HCT116 (cell line): ENCODE results near the gene TWNK. TPM values are rescaled to one million over a fixed set of nuclear protein-coding genes. Genes with fewer than 3 reads are reported as not detected.

Experiments used
- ATAC-seq: fragments of 200-7000 bp; cut with Tn5 transposase; 2 replicates; pipeline ENCODE4 v1.9.1; 2020; ENCODE audit warnings: mild to moderate bottlenecking, moderate library complexity
- BruUV-seq: library from RNA; stranded (reverse); fragments of 400-500 nt; replicated peaks from 2 replicates; lab custom pipeline; 2021; lab: Mats Ljungman, UMichigan
- CTCF ChIA-PET: fragments of 300-600 bp; sonication (Branson Sonifier 250); formaldehyde crosslinking; loops from one replicate; lab custom pipeline; 2021; ENCODE audit warnings: antibody characterized with exemption; lab: Charles Lee
- POLR2A ChIA-PET: fragments of 300-600, 350-600 bp; sonication (Branson Sonifier 250); formaldehyde crosslinking; loops from one replicate; lab custom pipeline; 2021; ENCODE audit warnings: antibody characterized with exemption; lab: Charles Lee
- RAD21 ChIA-PET, 2 experiments: fragments of 300-600 bp; sonication (Branson Sonifier 250); formaldehyde crosslinking; loops; one replicate each; lab custom pipeline; 2023; ENCODE audit warnings: low total read pairs in 2 of 2; ENCODE audit not compliant: uncharacterized antibody in 2 of 2, unreplicated experiment in 2 of 2, low non-redundant PET in 1 of 2; lab: Charles Lee
- DNase-seq: peaks from one replicate; pipeline ENCODE4 v3.0.0-alpha.2; 2010; ENCODE audit warnings: low read depth, low spot score
- H2AFZ ChIP-seq: fragments of 200-600 bp; shearing (Covaris generic), sonication (generic); 2 replicates; pipeline ENCODE4 v1.6.1; 2017; ENCODE audit warnings: low read depth, mixed run types, mixed read lengths, antibody characterized with exemption, low read length; ENCODE audit not compliant: poor library complexity, severe bottlenecking
- H3K27ac ChIP-seq: 2 replicates; pipeline ENCODE4 v1.5.1; 2012; ENCODE audit warnings: low read depth, low read length
- H3K27me3 ChIP-seq: fragments of 200-600 bp; sonication (generic); 2 replicates; pipeline ENCODE4 v1.6.1; 2016; ENCODE audit warnings: mixed run types, low read length, mixed read lengths; ENCODE audit not compliant: insufficient read depth
- H3K36me3 ChIP-seq, 2 experiments: fragments of 200-500 bp in 1 of 2; fragments of 200-600 bp in 1 of 2; sonication (Bioruptor generic) in 1 of 2; sonication (generic) in 1 of 2; 2 replicates each; pipeline versions ENCODE4 v1.5.1 to v1.6.1; 2014 to 2016; ENCODE audit warnings: low read length in 2 of 2, inconsistent platforms in 1 of 2, mixed read lengths in 1 of 2, mixed run types in 1 of 2; ENCODE audit not compliant: insufficient read depth in 2 of 2, control insufficient read depth in 1 of 2
- H3K4me1 ChIP-seq, 2 experiments: fragments of 200-600 bp in 1 of 2; sonication (generic) in 1 of 2; 2 replicates each; pipeline versions ENCODE4 v1.5.1 to v1.6.1; 2012 to 2017; ENCODE audit warnings: low read length in 2 of 2, inconsistent platforms in 1 of 2, mild to moderate bottlenecking in 1 of 2, mixed read lengths in 1 of 2, mixed run types in 1 of 2, moderate library complexity in 1 of 2; ENCODE audit not compliant: insufficient read depth in 2 of 2, control insufficient read depth in 1 of 2
- H3K4me2 ChIP-seq: fragments of 200-600 bp; sonication (generic); 2 replicates; pipeline ENCODE4 v1.6.1; 2017; ENCODE audit warnings: mixed run types, low read length, mixed read lengths
- H3K4me3 ChIP-seq, 2 experiments: fragments of 200-600 bp in 1 of 2; sonication (generic) in 1 of 2; replicated peaks in 1 of 2; 2 replicates each; pipeline ENCODE4 v1.5.1; 2011 to 2016; ENCODE audit warnings: low read length in 2 of 2, control low read depth in 1 of 2, low read depth in 1 of 2, mild to moderate bottlenecking in 1 of 2, mixed read lengths in 1 of 2, mixed run types in 1 of 2
- H3K79me2 ChIP-seq: fragments of 200-600 bp; sonication (generic); 2 replicates; pipeline ENCODE4 v1.6.1; 2017; ENCODE audit warnings: mild to moderate bottlenecking, mixed run types, low read length, moderate library complexity, mixed read lengths; ENCODE audit not compliant: insufficient read depth
- H3K9ac ChIP-seq: fragments of 200-600 bp; sonication (generic); 2 replicates; pipeline ENCODE4 v1.6.1; 2016; ENCODE audit warnings: low read length, mixed read lengths
- H3K9me2 ChIP-seq: fragments of 200-600 bp; sonication (generic), shearing (Covaris generic); 2 replicates; pipeline ENCODE4 v1.6.1; 2017; ENCODE audit warnings: mixed run types, mild to moderate bottlenecking, moderate library complexity; ENCODE audit not compliant: insufficient read depth
- H3K9me3 ChIP-seq, 2 experiments: fragments of 200-500 bp in 1 of 2; fragments of 200-600 bp in 1 of 2; sonication (Bioruptor generic) in 1 of 2; sonication (generic) in 1 of 2; 2 replicates each; pipeline ENCODE4 v1.6.1; 2014 to 2017; ENCODE audit warnings: low read length in 2 of 2, mixed read lengths in 2 of 2, inconsistent platforms in 1 of 2, low read depth in 1 of 2, mild to moderate bottlenecking in 1 of 2, mixed run types in 1 of 2, moderate library complexity in 1 of 2; ENCODE audit not compliant: control insufficient read depth in 1 of 2, insufficient read depth in 1 of 2
- H4K20me1 ChIP-seq: fragments of 200-600 bp; sonication (generic), shearing (Covaris generic); 2 replicates; pipeline ENCODE4 v1.6.1; 2017; ENCODE audit warnings: mixed run types, mild to moderate bottlenecking, moderate library complexity; ENCODE audit not compliant: insufficient read depth
- JUND ChIP-seq: IDR thresholded peaks from 2 replicates; pipeline ENCODE4 v1.6.1; 2012
- intact Hi-C: fragments of 100-400 bp; cut with micrococcal nuclease; formaldehyde crosslinking; loops from 2 replicates; pipeline ENCODE4 v1.10.0; 2022
- total RNA-seq: library from RNA; stranded (reverse); gene quantifications from one replicate; pipeline ENCODE4 v1.2.1, GENCODE V29; 2021; ENCODE audit not compliant: unreplicated experiment
- TF ChIP-seq, protein P1 (sequence below), 3 experiments: fragments of 200-600 bp in 1 of 3; sonication (generic) in 1 of 3; IDR thresholded peaks in 2 of 3; conservative IDR thresholded peaks in 1 of 3; 2 replicates each; pipeline ENCODE4 v1.5.1; 2012 to 2017; ENCODE audit warnings: low read depth in 2 of 3, low read length in 2 of 3, antibody characterized with exemption in 1 of 3, borderline replicate concordance in 1 of 3, control low read depth in 1 of 3, mild to moderate bottlenecking in 1 of 3, mixed read lengths in 1 of 3, mixed run types in 1 of 3, moderate library complexity in 1 of 3; ENCODE audit not compliant: insufficient read depth in 1 of 3

TWNK gene
- total RNA-seq, 1 experiment from 2014 or later: 42.1 TPM

DNA sequence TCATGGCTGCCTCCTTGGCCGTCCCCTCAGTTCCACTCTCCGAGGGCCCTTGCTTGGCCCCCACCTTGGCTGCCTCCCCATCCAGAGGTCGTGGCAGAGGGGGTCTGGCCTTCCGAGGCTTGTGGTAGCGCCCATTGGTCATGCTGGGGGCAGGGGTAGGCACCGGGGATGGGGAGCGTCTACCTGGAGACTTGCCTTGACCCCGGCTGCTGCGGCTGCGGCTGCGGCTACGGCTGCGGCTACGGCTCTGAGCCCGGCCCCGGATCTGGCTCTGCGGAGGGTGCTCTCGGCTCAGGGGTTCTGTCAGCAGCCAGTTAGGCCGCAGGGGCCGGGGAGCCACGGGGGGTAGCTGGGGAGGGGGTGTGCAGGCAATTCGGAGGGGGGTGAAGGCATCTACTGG, 23.0 kb downstream of the TWNK start:
- Histone ChIP-seq H3K27ac (no peak overlapping the region), H3K9me2 (no peaks in the 10 kb centered on the region), H2AFZ (no peak overlapping the region), H3K36me3 (peaks cover 7% of the 10 kb centered on the region in 2 experiments; a peak in 3 of 4 replicates), H3K27me3 (no peaks in the 10 kb centered on the region), H3K4me1 (peaks cover 31 to 67% of the 10 kb centered on the region in 2 experiments), H3K4me3 (no peak overlapping the region)
- POLR2A ChIA-PET: interaction anchor here (1.6 kb wide), 1 partner anchor 12 kb away, joined by 6 read pairs; no protein-coding TSS in a partner anchor
- no TSS peak for BruUV-seq
- CTCF ChIA-PET: interaction anchor here (0.5 to 6.6 kb wide), 2 partner anchors 11 to 1615 kb away, joined by 3 to 118 read pairs; partner anchors contain the start of gene LZTS2
- DNase-seq: no peak
- intact Hi-C loops: loop anchor here (5.0 to 10.0 kb wide), 4 partner anchors 133 to 666 kb away; partner anchors contain the start of genes PAX2 and SCD
- no peak for ATAC-seq
- no peak for TF ChIP-seq JUND
- TF ChIP-seq, all 23 proteins: peak for 0
- H3K4me2 ChIP-seq: no peak overlapping the region
- no peaks in the 10 kb centered on the region for H3K9me3 ChIP-seq
- H3K79me2 ChIP-seq: no peaks in the 10 kb centered on the region
- H4K20me1 ChIP-seq: no peaks in the 10 kb centered on the region
- no peak overlapping the region for H3K9ac ChIP-seq
- RAD21 ChIA-PET: no interaction called here

DNA sequence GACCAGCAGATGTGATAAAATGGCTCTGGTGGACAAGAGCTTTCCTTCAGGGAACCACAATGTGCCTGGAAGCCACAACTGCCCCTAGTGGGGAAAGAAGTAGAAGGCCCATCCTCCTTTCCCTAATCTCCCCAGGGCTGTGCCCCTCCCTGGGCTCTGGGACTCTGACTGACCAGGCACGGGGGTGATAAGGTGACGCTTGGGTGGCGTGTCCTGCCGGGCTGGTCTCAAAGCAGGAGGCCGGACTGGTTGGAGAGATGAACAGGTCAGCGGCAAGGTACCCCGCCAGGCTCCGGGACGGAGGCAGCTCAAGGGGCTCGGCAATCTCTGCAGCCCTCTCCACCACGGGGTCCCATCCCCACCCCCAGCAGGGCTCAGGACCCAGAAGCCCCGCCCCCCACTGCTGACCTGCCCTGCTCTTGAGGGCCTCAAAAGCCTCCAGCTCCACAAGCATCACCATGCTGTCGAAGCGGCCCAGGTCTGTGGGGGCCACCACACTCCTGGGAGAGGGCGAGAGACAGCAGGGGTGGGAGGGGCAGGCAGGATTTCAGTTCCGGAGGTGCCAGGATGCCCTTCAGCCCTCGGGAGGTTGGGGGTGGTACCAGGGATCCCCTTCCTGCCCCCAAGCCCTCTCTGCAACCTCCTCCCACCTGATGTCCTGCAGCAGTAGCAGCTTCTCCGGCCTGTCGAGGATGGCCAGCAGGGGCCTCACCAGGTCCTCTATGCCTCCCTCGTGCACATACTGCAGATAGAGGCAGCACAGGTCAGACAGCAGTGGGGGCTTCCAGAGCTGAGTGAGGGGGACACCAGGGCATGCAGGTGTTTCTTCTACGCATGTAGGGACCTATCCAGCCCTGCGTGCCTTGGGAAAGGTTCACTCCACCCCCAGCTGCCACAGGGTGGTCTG, 24.4 kb downstream of the TWNK start:
- H3K36me3 ChIP-seq: no peaks in the 10 kb centered on the region
- no peaks in the 10 kb centered on the region for H3K9me3 ChIP-seq
- ATAC-seq (peak; percentile 23), DNase-seq (no peak)
- no TSS peak for BruUV-seq
- no peaks in the 10 kb centered on the region for H3K79me2 ChIP-seq
- H2AFZ ChIP-seq: no peak overlapping the region
- no peak overlapping the region for H3K9ac ChIP-seq
- no peaks in the 10 kb centered on the region for H3K27me3 ChIP-seq
- intact Hi-C loops: loop anchor here (5.0 to 10.0 kb wide), 4 partner anchors 134 to 667 kb away; partner anchors contain the start of genes PAX2 and SCD
- ChIA-PET CTCF (interaction anchor here (0.6 to 6.6 kb wide), 12 partner anchors 12 to 133 kb away, joined by 3 to 118 read pairs (median 6); partner anchors contain the start of genes LZTS2, PDZD7, SEMA4G and SFXN3), POLR2A (interaction anchor here (1.0 kb wide), 2 partner anchors 13 to 15 kb away, joined by 3 to 5 read pairs; no protein-coding TSS in a partner anchor), RAD21 (interaction anchor here (0.5 to 1.0 kb wide), 2 partner anchors 14 to 15 kb away, joined by 4 to 5 read pairs; no protein-coding TSS in a partner anchor)
- TF ChIP-seq, protein P1, sequence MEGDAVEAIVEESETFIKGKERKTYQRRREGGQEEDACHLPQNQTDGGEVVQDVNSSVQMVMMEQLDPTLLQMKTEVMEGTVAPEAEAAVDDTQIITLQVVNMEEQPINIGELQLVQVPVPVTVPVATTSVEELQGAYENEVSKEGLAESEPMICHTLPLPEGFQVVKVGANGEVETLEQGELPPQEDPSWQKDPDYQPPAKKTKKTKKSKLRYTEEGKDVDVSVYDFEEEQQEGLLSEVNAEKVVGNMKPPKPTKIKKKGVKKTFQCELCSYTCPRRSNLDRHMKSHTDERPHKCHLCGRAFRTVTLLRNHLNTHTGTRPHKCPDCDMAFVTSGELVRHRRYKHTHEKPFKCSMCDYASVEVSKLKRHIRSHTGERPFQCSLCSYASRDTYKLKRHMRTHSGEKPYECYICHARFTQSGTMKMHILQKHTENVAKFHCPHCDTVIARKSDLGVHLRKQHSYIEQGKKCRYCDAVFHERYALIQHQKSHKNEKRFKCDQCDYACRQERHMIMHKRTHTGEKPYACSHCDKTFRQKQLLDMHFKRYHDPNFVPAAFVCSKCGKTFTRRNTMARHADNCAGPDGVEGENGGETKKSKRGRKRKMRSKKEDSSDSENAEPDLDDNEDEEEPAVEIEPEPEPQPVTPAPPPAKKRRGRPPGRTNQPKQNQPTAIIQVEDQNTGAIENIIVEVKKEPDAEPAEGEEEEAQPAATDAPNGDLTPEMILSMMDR (IDR thresholded peaks at IDR 0.05 in 2 of 3, conservative IDR thresholded peaks at IDR 0.05 in 1 of 3; ENCODE audit: borderline replicate concordance in 1 of 3, insufficient read depth in 1 of 3, low read depth in 2 of 3, low read length in 2 of 3): peak in 2 of 3 experiments; percentile 54 to 75; a peak in 4 of 6 replicates
- no peak for TF ChIP-seq JUND
- peaks cover 31 to 69% of the 10 kb centered on the region in 2 experiments for H3K4me1 ChIP-seq
- no peaks in the 10 kb centered on the region for H3K9me2 ChIP-seq
- peak overlapping the region; percentile 66 for H3K4me2 ChIP-seq
- peak overlapping the region; percentile 24; the same call in 1 of the 2 replicates for H3K27ac ChIP-seq
- no peaks in the 10 kb centered on the region for H4K20me1 ChIP-seq
- no peak overlapping the region for H3K4me3 ChIP-seq
